Caki2 (cell line): Measurements from ENCODE around the gene CHTF18. TPM values are rescaled to one million over a fixed set of nuclear protein-coding genes. Genes with fewer than 3 reads are reported as not detected.
A peak's percentile ranks its signal among the peaks of the same experiment; 100 is the strongest.
"Not testable (repeated sequence)": the region's sequence is repeated elsewhere in the genome, so short reads cannot be mapped to it uniquely, and the experiment has no call there.

Experiments
- DNase-seq: peaks from one replicate; pipeline ENCODE4 v3.0.0-alpha.2; 2015; ENCODE audit warnings: low read depth
- in situ Hi-C: cut with HindIII; loops from 2 replicates; pipeline ENCODE4 v1.10.0; 2016; ENCODE audit warnings: low sequenced_read_pairs, low pct_unique_long_range_greater_than_20kb, mixed read lengths
- total RNA-seq: library from RNA; depleted of rRNA; stranded (reverse); fragments of >200 nt; shearing (Covaris generic); gene quantifications from 2 replicates; pipeline ENCODE4 v1.2.3, GENCODE V29; 2014; ENCODE audit warnings: low replicate concordance; rRNA removed

The CHTF18 gene
- 52.2 and 56.9 TPM in 2 replicates for total RNA-seq

DNA sequence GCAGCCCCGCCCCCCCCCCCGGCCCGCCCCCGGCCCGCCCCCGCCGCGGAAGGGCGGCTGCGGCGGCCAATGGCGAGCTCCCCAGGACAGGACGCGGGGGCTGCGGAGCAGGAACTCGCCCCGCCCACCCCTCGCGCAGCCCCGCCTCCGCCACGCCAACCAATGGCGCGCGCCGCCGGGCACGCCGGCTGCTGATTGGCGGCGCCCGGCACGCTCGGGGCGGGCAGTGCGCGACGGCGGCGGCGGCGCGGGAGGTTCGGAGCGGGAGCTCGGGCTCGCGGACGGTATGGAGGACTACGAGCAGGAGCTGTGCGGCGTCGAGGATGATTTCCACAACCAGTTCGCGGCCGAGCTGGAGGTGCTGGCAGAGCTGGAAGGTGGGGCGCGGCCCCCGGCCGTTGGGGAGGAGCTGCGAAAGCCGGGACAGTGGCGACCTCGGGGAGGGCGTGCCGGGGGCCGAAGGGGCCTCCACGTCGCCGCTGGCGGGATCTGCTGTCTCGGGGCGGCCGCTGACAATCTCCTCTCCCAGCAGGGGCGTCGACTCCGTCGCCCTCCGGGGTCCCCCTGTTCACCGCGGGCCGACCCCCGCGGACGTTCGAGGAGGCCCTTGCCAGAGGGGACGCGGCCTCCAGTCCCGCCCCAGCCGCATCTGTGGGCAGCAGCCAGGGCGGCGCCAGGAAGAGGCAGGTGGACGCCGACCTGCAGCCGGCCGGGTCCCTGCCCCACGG is at the start of gene CHTF18:
TSS of gene CHTF18 (plus strand) at position 222 of the 728 bp plus-strand sequence. CDS start at position 287, 65 bp downstream.
- DNase-seq: peak; percentile 80

GRCh38 chr16:739560-740458 is 48.6 kb upstream of the CHTF18 start:
- in situ Hi-C loops: no loop called here

More for the DNA sequence above, at the start of gene CHTF18:
- in situ Hi-C loops: no loop called here

DNA sequence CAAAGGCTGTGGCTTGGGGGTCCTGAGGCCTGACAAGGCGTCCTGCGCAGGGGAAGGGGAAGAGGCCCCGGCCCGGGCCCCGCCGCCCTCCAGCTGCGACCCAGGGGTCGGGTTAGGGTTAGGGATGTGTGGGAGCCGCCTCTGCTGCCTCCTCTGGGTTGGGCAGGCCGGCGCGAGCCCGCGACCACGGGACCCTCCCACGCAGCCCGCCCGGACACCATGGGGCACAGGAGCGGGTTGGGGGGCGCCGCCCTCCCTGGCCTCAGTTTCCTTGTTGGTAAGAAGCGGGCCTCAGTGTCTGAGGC is 48.0 kb upstream of the CHTF18 start:
- in situ Hi-C loops: no loop called here
- no peak for DNase-seq

More at GRCh38 chr16:739560-740458, 48.6 kb upstream of the CHTF18 start:
- no peak for DNase-seq

DNA sequence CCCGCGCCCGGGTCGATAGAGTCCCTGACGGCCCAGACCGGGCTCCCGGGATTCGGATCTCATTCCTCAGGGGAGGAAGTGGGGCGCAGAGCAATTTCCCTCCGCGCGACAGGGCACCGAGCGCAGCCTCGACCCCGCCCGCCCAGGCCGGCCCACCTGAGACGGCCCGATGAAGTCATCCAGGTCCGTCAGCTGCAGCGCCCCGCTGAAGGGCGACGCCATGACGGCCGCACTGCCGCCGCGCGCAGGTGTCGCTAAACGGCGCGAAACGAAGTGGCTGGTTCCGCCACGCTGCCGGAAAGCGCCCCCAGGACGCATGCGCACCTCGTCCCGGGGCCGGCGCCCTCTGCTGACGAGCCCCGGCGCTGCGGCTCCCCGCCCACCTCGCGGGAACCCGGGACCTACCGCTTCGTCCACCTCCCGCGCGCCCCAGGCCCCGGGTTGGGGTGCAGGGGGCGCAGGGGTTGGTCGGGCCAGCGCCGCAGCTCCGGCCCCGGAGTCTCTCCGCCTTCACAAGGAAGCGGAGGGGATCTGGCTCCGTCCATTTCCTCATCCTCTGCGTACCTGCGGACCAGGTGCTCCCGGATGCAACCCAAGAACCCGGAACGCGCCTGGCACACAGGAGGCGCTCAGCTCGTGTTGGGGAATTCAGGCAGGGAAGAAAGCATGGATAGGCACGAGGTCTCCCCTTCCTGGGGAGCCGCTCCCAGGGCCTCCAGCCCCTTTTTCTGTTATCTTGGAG is 47.5 kb upstream of the CHTF18 start, which contains the start of gene CIAO3:
TSS of gene CIAO3 (minus strand) at position 234 of the 742 bp plus-strand sequence. CDS start at position 222, 12 bp downstream.
- in situ Hi-C loops: no loop called here

GRCh38 chr16:741986-742629 is 46.3 kb upstream of the CHTF18 start:
- DNase-seq: no peak
- in situ Hi-C loops: no loop called here

More for the DNA sequence above, 47.5 kb upstream of the CHTF18 start, which contains the start of gene CIAO3:
- peak; percentile 90 for DNase-seq

- in situ Hi-C loops: not testable (repeated sequence)
Observed at GRCh38 chr16:742894-743293, 45.5 kb upstream of the CHTF18 start.

DNA sequence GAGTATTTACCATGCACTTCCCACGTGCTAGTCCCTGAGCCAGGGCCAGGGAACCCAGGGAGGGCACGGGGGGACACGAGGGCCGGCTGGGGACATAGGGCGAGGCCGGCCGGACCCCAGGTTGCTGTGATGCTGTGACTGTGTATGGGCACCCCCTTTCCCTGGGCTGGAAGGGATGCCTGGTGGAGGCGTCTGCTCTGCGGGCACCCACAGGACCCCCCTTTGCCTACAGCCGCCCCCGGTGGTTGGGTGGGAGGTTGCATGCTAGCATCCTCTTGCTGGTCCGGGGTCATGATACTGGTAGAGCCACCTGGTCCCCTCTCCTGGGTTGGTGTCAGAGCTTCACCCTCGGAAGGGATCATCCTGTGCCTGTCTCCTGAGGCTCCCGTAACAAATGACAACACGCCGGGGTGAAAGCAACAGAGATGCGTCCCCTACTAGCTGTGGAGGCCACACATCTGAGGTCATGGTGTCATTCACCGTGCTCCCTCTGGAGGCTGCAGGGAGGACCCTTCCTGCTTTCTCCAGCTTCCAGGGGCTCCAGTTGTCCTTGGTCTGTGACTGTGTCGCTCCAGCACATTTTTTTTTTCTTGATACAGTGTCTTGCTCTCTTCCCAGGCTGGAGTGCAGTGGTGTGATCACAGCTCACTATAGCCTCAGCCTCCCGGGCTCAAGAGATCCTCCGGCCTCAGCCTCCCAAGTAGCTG is 44.5 kb upstream of the CHTF18 start:
- no peak for DNase-seq
- in situ Hi-C loops: no loop called here

More at GRCh38 chr16:742894-743293, 45.5 kb upstream of the CHTF18 start:
- not testable (repeated sequence) for DNase-seq

DNA sequence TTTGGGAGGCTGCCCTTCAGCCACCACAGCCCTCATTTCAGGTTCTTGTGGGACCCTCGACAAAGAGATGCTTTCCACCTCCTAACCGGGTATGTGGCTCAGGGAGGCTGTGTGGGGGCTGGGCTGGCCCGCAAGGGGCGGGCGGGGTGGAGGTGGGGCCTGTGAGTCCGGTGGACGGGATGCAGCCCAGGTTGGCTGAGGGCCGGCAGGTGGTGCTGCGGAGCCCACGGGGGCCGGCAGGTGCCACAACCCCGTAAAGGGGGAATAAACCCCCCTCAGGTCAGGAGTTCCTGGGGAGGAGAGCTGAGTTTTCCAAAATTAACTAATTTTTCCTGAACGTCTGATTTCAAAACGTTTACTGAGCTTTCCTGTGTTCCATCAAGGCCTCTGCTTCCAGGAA is 42.7 kb upstream of the CHTF18 start:
- DNase-seq: no peak
- in situ Hi-C loops: no loop called here

GRCh38 chr16:746637-747036 is 41.8 kb upstream of the CHTF18 start:
- no peak for DNase-seq
- in situ Hi-C loops: no loop called here

DNA sequence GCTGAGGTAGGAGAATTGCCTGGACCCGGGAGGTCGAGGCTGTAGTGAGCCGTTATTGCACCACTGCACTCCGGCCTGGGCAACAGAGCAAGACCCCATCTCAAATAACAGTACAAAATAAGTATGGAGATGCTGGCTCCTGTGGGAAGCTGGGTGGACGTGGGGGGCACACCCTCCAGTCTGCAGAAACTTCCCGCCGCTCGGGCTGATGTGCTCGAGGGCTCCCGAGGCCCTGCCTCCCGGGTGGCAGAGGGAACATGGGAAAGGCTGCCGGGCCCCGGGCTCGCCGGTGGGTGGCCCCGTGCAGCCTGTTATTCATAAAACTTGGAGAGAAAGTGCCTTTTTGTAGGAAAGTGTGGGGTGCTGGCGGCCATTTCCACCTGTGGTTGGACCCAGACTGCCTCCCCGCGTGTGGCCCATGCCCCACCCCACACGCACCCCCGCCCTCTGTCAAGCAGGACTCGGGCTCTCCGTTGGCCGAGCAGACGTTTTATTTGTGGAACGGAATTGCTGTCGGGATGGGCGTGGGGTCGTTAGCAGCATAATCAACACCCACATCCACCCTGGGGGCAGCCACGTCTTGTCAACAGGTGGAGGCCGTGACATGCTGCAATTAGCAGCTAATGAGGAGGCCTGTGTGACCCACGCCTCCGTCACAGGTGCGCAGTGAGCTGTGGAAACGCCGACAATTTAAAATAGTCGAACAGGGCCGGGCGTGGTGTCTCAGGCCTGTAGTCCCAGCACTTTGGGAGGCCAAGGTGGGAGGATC is 40.3 kb upstream of the CHTF18 start:
- in situ Hi-C loops: no loop called here

DNA sequence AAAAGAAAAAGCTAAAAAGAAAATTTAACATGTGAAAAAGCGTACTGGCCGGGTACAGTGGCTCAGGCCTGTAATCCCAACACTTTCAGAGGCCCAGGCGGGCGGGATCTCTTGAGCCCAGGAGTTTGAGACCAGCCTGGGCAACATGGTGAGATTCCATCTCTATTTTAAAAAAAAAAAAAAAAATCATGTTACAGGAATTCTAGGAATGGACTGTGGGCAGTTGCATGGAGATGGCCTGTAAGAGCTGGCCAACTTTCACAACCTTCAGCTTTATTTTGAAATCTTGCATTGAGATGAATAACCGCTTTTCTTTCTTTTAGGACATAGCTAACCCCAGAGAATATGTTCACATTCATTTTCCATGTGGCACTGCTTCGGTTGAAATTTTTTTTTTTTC is 39.4 kb upstream of the CHTF18 start:
- DNase-seq: no peak
- in situ Hi-C loops: no loop called here

More for the DNA sequence above, 40.3 kb upstream of the CHTF18 start:
- DNase-seq: no peak

DNA sequence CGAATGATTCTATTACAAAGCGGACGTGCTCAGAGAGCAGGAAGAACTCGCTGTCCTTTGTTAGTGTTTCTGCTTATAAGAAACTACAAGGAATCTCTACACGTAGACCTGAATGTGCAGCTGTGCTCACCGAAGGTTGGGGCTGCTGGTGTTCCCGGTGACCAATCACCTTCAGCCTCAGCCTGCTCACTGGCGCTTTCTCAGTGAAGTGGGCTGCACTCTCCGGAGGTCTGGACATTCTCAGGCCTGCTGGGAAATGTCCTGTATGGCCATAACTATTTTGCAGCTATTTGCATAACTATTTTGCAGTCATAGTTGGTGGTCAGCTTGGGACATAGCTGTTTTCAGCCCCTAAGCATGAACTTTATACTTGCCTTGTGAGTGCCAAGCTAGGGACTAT is 37.9 kb upstream of the CHTF18 start:
- in situ Hi-C loops: no loop called here
- no peak for DNase-seq

DNA sequence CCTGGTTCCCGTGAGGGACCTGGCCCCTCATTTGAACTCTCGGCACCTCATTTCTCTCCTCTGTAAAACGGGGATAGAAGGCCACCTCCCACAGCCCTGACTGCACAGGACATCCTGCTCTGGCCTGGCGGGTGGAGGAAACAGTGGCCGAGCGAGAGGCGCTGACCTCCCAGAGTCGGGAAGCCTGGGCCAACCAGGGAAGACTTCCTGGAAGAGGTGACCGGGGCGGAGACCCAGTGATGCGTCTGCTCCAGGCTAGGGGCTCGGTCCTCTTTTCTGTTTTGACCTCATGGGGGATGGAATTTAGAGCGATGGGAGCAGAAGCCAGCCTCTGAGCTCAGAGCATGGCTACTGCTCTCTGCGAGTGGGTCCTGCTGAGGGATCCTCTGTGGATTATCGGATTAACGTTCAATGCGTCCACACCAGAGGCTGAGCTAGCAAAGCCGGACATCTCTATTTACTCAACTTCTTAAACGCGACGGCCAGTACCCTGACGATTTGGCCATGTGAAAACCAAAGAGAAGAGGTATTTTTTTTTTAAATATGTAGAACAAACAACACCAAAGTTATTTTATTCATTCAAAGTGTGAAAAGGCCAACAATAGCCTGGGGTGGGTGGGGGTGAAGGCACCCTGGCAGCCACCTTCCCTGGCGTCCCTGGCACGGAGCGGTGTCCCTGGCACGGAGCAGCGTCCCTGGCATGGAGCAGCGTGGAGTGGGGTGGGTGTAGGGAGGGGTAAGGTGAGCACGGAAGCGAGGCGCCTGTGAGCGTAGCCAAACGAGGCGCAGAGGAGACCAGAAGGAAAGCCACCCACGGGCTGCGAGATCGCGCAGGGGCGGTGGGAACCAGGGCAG is 37.0 kb upstream of the CHTF18 start:
- no peak for DNase-seq
- in situ Hi-C loops: no loop called here

- in situ Hi-C loops: no loop called here
- no peak for DNase-seq
Observed at GRCh38 chr16:752007-752312, 36.5 kb upstream of the CHTF18 start.

GRCh38 chr16:754121-754607 is 34.3 kb upstream of the CHTF18 start:
- DNase-seq, in situ Hi-C loops: not testable (repeated sequence)

DNA sequence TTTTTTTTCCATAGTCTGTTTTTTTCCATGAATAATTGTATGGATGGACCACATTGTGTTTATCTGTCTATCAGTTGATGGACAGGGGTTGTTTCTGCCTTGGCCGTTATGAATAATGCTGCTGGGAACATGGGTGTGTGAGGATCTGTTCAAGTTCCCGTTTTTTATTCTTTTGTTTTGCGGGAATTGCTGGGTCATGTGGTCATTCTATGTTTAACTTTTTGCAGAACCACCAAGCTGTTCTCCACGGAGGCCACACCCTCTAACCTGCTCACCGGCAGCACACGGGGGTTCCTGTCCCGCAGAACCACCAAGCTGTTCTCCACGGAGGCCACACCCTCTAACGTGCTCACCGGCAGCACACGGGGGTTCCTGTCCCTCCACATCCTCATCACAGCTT is 33.8 kb upstream of the CHTF18 start:
- DNase-seq: no peak
- in situ Hi-C loops: no loop called here
